GM21390 (cell line): ENCODE results near the gene LONRF2.
A peak's percentile ranks its signal among the peaks of the same experiment; 100 is the strongest.

ENCODE experiments used
- ATAC-seq: cut with Tn5 transposase; IDR thresholded peaks from one replicate; pipeline ENCODE4 v1.9.1; 2021; ENCODE audit not compliant: unreplicated experiment

The LONRF2 gene

DNA sequence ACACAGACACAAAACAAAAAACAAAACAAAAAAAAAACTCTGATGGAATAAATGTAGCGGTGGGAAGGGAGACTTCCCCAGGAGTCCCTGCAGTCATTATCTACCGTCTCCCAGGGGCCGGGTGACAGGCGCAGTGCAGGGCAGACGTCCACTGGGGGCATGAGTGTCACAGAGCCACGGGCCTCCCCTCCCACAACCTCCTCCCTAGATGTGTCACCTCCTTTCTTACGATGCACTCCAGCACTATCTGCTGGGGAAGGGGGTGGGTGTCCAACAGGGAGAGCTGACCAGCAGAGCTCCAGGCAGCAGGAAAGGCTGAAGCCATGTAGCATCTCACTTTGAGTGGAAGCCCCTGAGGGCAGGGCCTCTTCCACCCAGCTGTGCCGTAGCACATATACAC lies 84.5 kb downstream of the LONRF2 start:
- ATAC-seq = no peak

DNA sequence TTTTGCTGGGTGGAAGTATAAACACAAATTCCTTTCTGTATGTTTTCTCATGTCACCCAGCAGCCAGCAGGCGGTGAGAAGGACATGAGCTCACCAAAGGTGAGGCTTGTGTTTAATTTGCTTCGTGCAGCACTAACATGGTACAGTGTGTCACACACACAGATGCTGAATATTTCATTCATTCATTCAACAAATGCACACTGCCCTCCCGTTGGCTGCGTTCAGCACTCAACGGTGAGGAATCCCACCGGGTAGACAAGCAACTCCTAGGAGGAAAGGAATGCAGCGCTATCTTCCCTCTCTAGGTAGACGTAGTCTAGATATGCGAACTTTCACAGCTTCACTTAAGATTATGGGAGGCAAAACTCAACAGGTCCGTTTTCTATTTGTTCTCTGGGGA lies 85.1 kb downstream of the LONRF2 start:
- ATAC-seq = no peak

DNA sequence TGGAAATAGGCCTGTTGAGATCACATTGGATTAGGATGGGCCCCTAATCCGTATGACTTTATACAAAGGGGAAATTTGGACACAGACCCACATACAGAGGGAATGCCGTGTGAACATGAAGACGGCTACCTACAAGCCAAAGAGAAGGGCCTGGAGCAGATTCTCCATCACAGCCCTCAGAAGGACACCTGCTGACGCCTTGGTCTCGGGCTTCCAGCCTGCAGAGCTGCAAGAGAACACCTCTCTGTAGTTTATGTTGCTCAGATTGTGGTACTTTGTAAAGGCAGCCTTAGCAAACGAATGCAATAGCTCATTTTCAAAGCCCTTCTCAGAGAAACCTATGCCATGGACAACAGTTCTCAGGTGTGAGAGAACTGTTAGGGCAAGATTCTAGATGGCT lies 86.1 kb downstream of the LONRF2 start:
- no peak for ATAC-seq

DNA sequence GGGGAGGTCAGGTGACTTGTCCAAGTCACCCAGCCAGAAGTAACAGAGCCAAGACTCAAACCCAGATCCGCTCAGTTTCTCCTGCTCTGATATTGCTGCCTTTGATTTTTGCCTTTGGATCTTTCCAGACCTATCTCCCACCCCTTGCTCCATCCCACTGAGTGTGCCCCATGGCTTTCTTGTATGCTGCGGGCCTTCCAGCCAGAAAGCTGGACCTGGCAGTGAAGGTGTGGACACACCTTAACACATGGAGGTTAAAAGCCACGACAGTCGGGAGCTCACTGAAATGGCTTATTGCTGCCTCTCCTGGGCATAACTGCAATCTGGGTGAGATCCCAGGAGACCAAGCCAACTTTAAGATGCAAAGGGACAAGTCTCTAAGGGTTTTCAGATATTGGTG lies 86.7 kb downstream of the LONRF2 start:
- ATAC-seq = no peak

DNA sequence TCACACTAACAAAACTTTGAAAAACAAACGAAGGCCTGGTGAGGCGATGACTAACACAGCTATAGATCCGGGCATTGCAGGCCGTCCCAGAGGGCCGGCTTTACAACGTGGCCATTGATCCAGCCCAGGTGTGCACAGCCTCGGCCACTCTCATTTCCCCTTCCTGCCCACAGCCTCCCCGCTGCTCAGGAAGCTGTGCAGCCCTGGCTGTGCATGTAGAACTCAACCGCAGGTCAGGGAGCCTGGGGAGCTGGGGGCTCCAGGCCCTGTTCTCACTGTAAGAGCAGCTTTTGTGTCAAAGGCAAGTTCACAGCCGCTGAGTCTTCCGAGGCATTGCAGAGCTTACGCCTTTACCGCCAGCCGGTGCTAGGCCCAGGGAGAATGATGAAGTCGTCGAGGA lies 87.2 kb downstream of the LONRF2 start:
- ATAC-seq = peak; percentile 94

DNA sequence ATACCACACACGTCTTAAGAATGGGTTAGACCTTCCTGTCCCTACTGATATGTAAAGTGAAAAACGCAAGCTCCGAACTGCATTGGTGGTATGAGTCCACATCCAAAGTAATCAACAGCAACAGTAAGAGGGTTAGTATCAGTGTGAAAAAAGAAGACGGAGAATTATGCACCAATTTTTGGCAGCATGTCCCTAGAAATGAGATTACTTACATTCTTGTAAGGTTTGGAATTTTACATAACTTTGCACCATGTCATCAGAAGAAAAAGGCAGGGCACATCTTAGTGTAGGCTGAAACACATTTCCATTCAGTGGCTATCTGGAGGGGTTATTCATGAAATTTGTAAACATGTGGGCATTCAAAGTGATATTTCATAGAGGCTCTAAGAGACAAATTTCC lies 88.2 kb downstream of the LONRF2 start:
- ATAC-seq = no peak

DNA sequence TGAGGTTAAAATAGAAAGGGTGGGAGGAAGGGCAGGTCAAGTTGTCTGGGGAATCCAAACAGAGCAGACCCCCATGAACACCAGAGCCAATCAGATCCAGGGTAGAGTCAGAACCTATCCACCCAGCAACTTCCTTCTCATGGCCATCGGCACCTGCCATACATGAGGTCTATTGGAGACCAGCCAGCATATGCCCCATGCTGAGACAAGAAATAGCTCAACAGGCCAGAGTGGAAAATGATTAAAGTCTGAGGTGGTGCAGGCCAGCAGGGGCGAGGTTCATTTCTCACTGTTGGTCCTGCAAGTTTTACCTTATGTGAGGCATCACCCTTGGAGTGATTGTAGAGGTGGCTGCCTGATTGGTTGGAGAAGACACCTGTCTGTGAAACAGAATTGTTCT lies 89.2 kb downstream of the LONRF2 start:
- ATAC-seq = no peak

DNA sequence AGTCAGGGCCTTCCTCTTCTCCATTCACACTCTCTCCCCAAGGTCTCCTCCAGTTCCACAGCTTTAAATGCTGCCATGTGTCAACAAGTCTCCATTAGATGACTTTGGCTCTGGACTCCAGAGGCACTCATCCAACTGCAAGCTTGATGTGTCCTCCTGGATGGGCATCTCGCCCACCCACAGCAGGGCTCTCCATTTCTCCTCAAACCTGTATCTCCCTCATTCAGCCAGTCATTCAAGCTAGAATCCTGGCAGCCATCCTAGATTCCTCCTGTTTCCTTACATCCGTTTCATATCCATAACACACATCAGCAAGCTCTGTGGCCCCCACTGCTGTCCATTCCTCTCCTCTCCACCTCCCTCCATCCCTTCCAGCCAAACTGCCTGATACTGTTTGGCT lies 91.5 kb downstream of the LONRF2 start:
- no peak for ATAC-seq

DNA sequence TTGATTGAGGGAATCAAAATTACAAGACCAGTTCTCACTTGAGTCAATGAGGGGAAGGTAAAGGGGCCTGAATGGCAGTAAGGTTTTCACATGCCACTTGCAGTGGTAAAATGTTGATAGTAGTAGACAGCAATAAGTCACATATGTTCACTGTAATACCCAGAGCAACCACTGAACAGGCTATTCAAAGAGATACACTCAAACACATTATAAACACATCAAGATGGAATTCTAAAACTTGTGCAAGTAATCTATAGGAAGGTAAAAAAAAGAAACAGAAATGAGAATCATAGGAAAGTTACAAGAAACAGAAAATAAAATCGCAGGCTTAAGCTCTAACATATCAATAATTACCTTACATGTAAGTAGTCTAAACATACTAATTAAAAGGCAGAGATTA lies 93.3 kb downstream of the LONRF2 start:
- ATAC-seq = no peak

DNA sequence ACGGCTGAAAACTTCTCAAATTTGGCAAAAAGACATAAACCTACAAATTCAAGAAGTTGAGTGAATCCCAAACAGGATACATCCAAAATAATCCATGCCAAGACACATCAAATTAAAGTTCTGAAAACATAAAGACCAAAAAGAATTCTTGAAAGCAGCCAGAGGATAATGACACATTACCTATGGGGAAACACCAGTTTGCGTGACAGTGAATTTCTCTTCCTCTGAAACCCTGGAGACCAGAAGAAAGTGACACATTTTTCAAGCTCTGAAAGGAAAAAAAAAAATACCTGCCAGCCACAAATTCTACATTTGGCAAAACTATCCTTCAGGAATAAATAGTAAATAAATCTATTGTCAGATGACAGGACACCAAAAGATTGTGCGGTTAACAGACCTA lies 93.9 kb downstream of the LONRF2 start:
- ATAC-seq = no peak

DNA sequence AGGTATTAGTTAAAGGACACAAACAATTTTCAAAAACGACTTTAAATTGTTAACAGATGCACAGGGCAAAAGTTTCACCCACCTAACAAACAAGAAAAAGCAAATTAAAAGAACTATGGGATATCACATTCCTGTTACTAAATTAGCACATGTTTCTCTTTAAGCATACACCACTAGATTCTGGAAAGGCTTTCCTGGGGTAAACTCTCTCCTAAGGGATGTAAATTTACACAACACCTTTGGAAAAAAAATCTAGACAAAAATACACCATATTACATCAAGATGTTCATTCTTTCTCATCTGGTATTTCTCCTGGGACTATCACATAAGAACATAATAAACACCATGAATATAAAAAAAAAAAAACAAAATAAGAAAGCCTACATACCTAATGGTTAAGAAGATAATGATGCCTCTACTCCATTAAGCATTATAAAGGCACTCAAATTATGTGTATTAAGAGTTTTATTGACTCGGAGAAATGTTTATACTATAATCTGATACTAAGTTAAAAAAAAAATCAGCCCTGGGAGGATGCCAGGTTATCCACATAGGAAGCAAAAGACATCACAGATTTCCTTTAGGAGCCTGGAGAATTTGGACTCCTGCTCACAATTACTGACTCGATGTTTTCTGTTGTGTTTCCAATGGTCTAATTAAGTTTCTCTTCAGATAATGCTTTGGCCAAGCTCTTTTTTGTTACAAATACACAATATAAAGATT lies 97.2 kb downstream of the LONRF2 start:
- no peak for ATAC-seq

DNA sequence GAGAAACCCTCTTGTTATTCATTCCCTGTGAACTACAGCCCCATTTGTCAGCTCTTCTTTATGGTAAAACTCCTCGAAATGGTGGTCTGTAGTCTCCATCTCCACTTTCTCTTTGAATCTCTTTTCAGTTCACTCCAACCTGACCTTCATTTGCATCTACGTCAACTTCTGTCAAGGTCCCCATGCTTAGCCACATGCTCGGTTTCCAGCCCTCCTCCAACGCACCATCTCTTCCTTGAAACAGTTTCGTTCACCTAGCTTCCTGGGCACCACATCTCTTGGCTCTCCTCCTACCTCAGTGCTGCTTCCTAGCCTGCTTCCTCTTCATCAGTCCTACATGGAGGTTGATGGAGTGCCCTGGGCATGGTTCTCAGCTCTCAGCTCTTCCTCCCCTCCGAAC lies 98.8 kb downstream of the LONRF2 start:
- ATAC-seq = no peak
